Astrocyte (in vitro differentiated cells and primary cell): Measurements from ENCODE around the gene CDC45. TPM values are rescaled to one million over a fixed set of nuclear protein-coding genes. Genes with fewer than 3 reads are reported as not detected.

ENCODE experiments used
- DNase-seq: peaks from one replicate; pipeline ENCODE4 v3.0.0-alpha.2; 2010; ENCODE audit warnings: low read depth
- FAIRE-seq: peaks from 2 replicates; lab custom pipeline; 2011; peaks lifted over from hg19 to GRCh38; lab: Jason Lieb, UNC
- H2AFZ ChIP-seq: 2 replicates; pipeline ENCODE4 v1.6.0; 2012; ENCODE audit warnings: low read depth, low read length, inconsistent platforms
- H3K27ac ChIP-seq: 2 replicates; pipeline ENCODE4 v1.5.1; 2011; ENCODE audit warnings: low read depth, low read length, inconsistent platforms
- H3K27me3 ChIP-seq: 2 replicates; pipeline ENCODE4 v1.6.0; 2011; ENCODE audit warnings: low read length, inconsistent platforms; ENCODE audit not compliant: insufficient read depth
- H3K36me3 ChIP-seq: 2 replicates; pipeline ENCODE4 v1.5.1; 2011; ENCODE audit warnings: low read length, inconsistent platforms; ENCODE audit not compliant: insufficient read depth
- H3K4me1 ChIP-seq: 2 replicates; pipeline ENCODE4 v1.5.1; 2011; ENCODE audit warnings: low read length, inconsistent platforms; ENCODE audit not compliant: insufficient read depth
- H3K4me2 ChIP-seq: 2 replicates; pipeline ENCODE4 v1.6.0; 2012; ENCODE audit warnings: low read length, inconsistent platforms
- H3K4me3 ChIP-seq: 2 replicates; pipeline ENCODE4 v1.5.1; 2011; ENCODE audit warnings: low read depth, mild to moderate bottlenecking, low read length, inconsistent platforms; ENCODE audit not compliant: insufficient read depth
- H3K79me2 ChIP-seq: 2 replicates; pipeline ENCODE4 v1.6.0; 2012; ENCODE audit warnings: mild to moderate bottlenecking, low read length, inconsistent platforms; ENCODE audit not compliant: insufficient read depth
- H3K9ac ChIP-seq: 2 replicates; pipeline ENCODE4 v1.6.0; 2012; ENCODE audit warnings: mild to moderate bottlenecking, low read length, inconsistent platforms
- H3K9me3 ChIP-seq: 2 replicates; pipeline ENCODE4 v1.5.1; 2012; ENCODE audit warnings: low read depth, mild to moderate bottlenecking, low read length, inconsistent platforms; ENCODE audit not compliant: insufficient read depth
- H4K20me1 ChIP-seq: 2 replicates; pipeline ENCODE4 v1.6.0; 2012; ENCODE audit warnings: low read length, inconsistent platforms; ENCODE audit not compliant: insufficient read depth
- H3K27ac Mint-ChIP-seq: one replicate; pipeline ENCODE4 v1.8.0; 2021; ENCODE audit warnings: mild to moderate bottlenecking, mixed read lengths; ENCODE audit not compliant: unreplicated experiment
- H3K27me3 Mint-ChIP-seq: one replicate; pipeline ENCODE4 v1.8.0; 2021; ENCODE audit warnings: low read depth, mixed read lengths; ENCODE audit not compliant: unreplicated experiment
- H3K36me3 Mint-ChIP-seq: one replicate; pipeline ENCODE4 v1.8.0; 2021; ENCODE audit warnings: low read depth, mixed read lengths; ENCODE audit not compliant: unreplicated experiment
- H3K4me1 Mint-ChIP-seq: one replicate; pipeline ENCODE4 v1.8.0; 2021; ENCODE audit warnings: low read depth, mixed read lengths; ENCODE audit not compliant: unreplicated experiment
- H3K4me3 Mint-ChIP-seq: one replicate; pipeline ENCODE4 v1.8.0; 2021; ENCODE audit warnings: mild to moderate bottlenecking, moderate library complexity, mixed read lengths; ENCODE audit not compliant: unreplicated experiment
- H3K9me3 Mint-ChIP-seq: one replicate; pipeline ENCODE4 v1.8.0; 2021; ENCODE audit warnings: mild to moderate bottlenecking, mixed read lengths; ENCODE audit not compliant: unreplicated experiment
- EZH2 ChIP-seq: IDR thresholded peaks from 2 replicates; pipeline ENCODE4 v1.6.1; 2012; ENCODE audit warnings: mild to moderate bottlenecking, low read length, inconsistent platforms; ENCODE audit not compliant: insufficient read depth
- total RNA-seq: library from RNA; stranded (reverse); gene quantifications from 2 replicates; pipeline ENCODE4 v1.2.1, GENCODE V29; 2021
- TF ChIP-seq, protein P1 (sequence below): IDR thresholded peaks from 2 replicates; pipeline ENCODE4 v1.5.1; 2011; ENCODE audit warnings: low read depth, mild to moderate bottlenecking, inconsistent platforms, low read length, moderate library complexity; ENCODE audit not compliant: insufficient read depth

CDC45 gene
- total RNA-seq, 1 donor from 2014 or later = 2.1 TPM

- Histone ChIP-seq H3K79me2 (no peaks in the 10 kb centered on the region), H3K9me3 (no peaks in the 10 kb centered on the region), H3K36me3 (no peaks in the 10 kb centered on the region), H3K4me3 (no peak overlapping the region), H2AFZ (no peak overlapping the region), H3K27ac (no peak overlapping the region), H4K20me1 (no peaks in the 10 kb centered on the region), H3K4me1 (no peaks in the 10 kb centered on the region), H3K9ac (no peak overlapping the region), H3K27me3 (no peaks in the 10 kb centered on the region), H3K4me2 (no peak overlapping the region)
- Mint-ChIP-seq H3K27me3 (peaks cover 22% of the 10 kb centered on the region), H3K9me3 (no peaks in the 10 kb centered on the region), H3K36me3 (no peaks in the 10 kb centered on the region), H3K4me1 (no peaks in the 10 kb centered on the region), H3K27ac (no peak overlapping the region), H3K4me3 (no peak overlapping the region)
- FAIRE-seq = no peak
- no peak for TF ChIP-seq EZH2
- TF ChIP-seq, protein P1, sequence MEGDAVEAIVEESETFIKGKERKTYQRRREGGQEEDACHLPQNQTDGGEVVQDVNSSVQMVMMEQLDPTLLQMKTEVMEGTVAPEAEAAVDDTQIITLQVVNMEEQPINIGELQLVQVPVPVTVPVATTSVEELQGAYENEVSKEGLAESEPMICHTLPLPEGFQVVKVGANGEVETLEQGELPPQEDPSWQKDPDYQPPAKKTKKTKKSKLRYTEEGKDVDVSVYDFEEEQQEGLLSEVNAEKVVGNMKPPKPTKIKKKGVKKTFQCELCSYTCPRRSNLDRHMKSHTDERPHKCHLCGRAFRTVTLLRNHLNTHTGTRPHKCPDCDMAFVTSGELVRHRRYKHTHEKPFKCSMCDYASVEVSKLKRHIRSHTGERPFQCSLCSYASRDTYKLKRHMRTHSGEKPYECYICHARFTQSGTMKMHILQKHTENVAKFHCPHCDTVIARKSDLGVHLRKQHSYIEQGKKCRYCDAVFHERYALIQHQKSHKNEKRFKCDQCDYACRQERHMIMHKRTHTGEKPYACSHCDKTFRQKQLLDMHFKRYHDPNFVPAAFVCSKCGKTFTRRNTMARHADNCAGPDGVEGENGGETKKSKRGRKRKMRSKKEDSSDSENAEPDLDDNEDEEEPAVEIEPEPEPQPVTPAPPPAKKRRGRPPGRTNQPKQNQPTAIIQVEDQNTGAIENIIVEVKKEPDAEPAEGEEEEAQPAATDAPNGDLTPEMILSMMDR = no peak
- no peak for DNase-seq
Measured at GRCh38 chr22:19543970-19544708, 64.4 kb downstream of the CDC45 start.

GRCh38 chr22:19545935-19546207 lies 66.2 kb downstream of the CDC45 start:
- no peak overlapping the region for H3K9ac ChIP-seq
- H3K36me3 Mint-ChIP-seq = no peaks in the 10 kb centered on the region
- no peak overlapping the region for H3K4me2 ChIP-seq
- H4K20me1 ChIP-seq = no peaks in the 10 kb centered on the region
- H3K36me3 ChIP-seq = no peaks in the 10 kb centered on the region
- H3K4me1 ChIP-seq = no peaks in the 10 kb centered on the region
- no peak for FAIRE-seq
- H3K79me2 ChIP-seq = no peaks in the 10 kb centered on the region
- no peaks in the 10 kb centered on the region for H3K9me3 Mint-ChIP-seq
- DNase-seq = no peak
- no peak overlapping the region for H3K4me3 ChIP-seq
- no peaks in the 10 kb centered on the region for H3K27me3 ChIP-seq
- TF ChIP-seq, protein P1 = no peak
- no peak for TF ChIP-seq EZH2
- peaks cover 24% of the 10 kb centered on the region for H3K27me3 Mint-ChIP-seq
- H2AFZ ChIP-seq = no peak overlapping the region
- no peaks in the 10 kb centered on the region for H3K9me3 ChIP-seq
- no peak overlapping the region for H3K27ac Mint-ChIP-seq
- H3K27ac ChIP-seq = no peak overlapping the region
- no peaks in the 10 kb centered on the region for H3K4me1 Mint-ChIP-seq
- no peak overlapping the region for H3K4me3 Mint-ChIP-seq

DNA sequence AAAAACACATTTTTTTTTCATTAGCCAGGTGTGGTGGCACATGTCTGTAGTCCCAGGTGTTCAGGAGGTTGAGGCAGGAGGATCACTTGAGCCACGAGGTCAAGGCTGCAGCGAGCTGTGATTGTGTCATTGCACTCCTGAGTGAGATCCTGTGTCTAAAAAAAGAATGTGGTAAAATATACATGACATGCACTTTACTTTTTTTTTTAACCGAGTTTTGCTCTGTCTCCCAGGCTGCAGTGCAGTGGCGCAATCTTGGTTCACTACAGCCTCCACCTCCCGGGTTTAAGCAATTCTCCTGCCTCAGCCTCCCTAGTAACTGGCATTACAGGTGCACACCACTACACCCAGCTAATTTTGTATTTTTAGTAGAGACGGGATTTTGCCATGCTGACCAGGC lies 67.0 kb downstream of the CDC45 start:
- no peaks in the 10 kb centered on the region for H3K79me2 ChIP-seq
- H3K4me2 ChIP-seq = no peak overlapping the region
- no peaks in the 10 kb centered on the region for H3K27me3 ChIP-seq
- H3K9ac ChIP-seq = no peak overlapping the region
- H3K27ac ChIP-seq = no peak overlapping the region
- no peak overlapping the region for H3K4me3 Mint-ChIP-seq
- DNase-seq = no peak
- FAIRE-seq = no peak
- no peaks in the 10 kb centered on the region for H4K20me1 ChIP-seq
- H3K36me3 Mint-ChIP-seq = no peaks in the 10 kb centered on the region
- H2AFZ ChIP-seq = no peak overlapping the region
- no peaks in the 10 kb centered on the region for H3K4me1 Mint-ChIP-seq
- H3K4me3 ChIP-seq = no peak overlapping the region
- H3K36me3 ChIP-seq = no peaks in the 10 kb centered on the region
- H3K27me3 Mint-ChIP-seq = peaks cover 20% of the 10 kb centered on the region
- H3K9me3 Mint-ChIP-seq = no peaks in the 10 kb centered on the region
- no peak overlapping the region for H3K27ac Mint-ChIP-seq
- no peaks in the 10 kb centered on the region for H3K9me3 ChIP-seq
- no peak for TF ChIP-seq EZH2
- TF ChIP-seq, protein P1 = no peak
- no peaks in the 10 kb centered on the region for H3K4me1 ChIP-seq
